Measurements from ENCODE around the gene CCDC110. TPM values are rescaled to one million over a fixed set of nuclear protein-coding genes. Genes with fewer than 3 reads are reported as not detected.

The CCDC110 gene
- total RNA-seq, 2 donors from 2014 or later, result 0.09 to 1.2 TPM

DNA sequence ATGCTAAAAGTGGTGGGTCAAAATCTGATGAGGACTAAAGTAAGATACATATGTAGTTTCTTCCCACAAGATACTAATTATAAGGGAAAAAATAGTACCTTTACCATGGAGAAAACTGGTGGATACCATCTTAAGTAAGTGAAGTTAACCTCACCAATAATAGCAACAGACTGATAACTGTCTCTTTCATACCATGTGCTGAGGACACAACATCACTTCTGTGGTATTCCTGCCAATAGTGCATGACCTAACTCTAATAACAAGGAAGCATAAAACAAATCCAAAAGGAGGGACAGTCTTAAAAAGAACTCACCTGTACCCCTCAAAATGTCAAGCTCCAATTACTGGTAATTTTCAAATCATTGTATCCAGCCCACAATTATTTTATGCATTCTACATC, 54.6 kb downstream of the CCDC110 start:
- H3K4me3 Mint-ChIP-seq, result no peak overlapping the region
- peaks cover 7% of the 10 kb centered on the region for H3K4me1 Mint-ChIP-seq
- H3K27ac Mint-ChIP-seq, result no peak overlapping the region
- no peak for ATAC-seq (replicated peaks)
- no peaks in the 10 kb centered on the region for H3K27me3 Mint-ChIP-seq
- H3K9me3 Mint-ChIP-seq, result no peaks in the 10 kb centered on the region
- peaks cover 84% of the 10 kb centered on the region for H3K36me3 Mint-ChIP-seq (ENCODE audit: low read depth)

DNA sequence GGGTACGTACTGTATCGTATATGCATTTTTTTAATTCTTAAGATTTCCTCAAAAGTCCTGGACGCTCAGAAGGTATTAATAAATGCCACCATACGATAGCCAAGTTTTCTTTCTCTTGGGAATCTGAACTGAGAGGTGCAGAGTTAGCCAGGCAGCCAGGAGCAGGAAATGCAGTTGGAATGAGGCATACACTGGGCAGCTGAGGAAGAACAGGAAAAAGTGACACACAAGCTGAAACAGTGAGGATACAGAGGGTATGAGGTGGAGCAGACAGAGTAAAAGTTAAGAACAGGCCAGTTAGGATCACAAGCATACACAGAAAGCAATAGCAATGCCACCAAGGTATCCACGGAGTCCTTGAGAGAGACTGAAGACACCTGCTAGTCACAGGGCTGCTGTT, 59.1 kb downstream of the CCDC110 start:
- Mint-ChIP-seq H3K4me1 (no peaks in the 10 kb centered on the region), H3K27ac (no peak overlapping the region), H3K9me3 (no peaks in the 10 kb centered on the region), H3K27me3 (no peaks in the 10 kb centered on the region), H3K36me3 (ENCODE audit: low read depth) (peaks cover 88% of the 10 kb centered on the region), H3K4me3 (no peak overlapping the region)
- no peak for ATAC-seq (replicated peaks)

DNA sequence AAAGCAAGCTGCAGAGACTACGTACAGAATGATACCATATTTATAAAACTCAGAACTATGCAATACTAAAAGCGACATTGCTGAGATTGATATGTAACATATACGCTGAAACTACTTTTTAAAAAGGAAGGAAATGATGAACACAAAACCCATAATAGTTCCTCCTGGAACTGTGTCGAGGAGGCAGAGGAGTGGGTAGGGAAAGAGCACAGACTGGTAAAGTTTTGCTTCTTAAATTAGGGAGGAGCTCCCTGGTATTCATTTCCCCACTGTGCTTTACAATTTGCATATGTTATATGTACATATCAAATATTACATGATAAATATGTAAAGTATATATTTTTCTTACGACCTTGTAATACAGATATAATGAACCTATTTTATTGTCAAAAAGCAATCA, 59.7 kb downstream of the CCDC110 start:
- Mint-ChIP-seq H3K4me1 (no peaks in the 10 kb centered on the region), H3K9me3 (no peaks in the 10 kb centered on the region), H3K36me3 (ENCODE audit: low read depth) (peaks cover 84% of the 10 kb centered on the region), H3K27me3 (no peaks in the 10 kb centered on the region), H3K4me3 (no peak overlapping the region), H3K27ac (no peak overlapping the region)
- no peak for ATAC-seq (replicated peaks)

DNA sequence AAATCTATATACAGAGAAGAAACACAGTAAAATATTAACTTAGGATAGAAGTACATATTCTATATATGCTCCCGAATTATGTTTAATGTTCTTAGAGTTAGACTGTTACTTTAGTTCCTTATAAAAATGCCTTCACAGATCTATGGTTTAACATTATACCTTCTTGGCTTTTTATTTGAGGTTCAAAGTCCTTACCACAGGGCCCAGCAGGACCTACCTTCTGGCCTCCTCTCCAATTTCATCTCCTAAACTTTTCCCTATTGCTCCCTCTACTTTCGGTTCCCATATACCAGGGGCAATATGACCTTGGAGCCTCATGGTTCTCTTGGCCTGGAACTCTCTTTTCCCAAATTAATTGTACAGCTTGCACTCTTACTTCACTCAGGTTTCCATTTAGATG, 63.1 kb downstream of the CCDC110 start:
- ATAC-seq (replicated peaks), result no peak
- no peaks in the 10 kb centered on the region for H3K9me3 Mint-ChIP-seq
- peaks cover 84% of the 10 kb centered on the region for H3K36me3 Mint-ChIP-seq (ENCODE audit: low read depth)
- no peaks in the 10 kb centered on the region for H3K27me3 Mint-ChIP-seq
- no peak overlapping the region for H3K27ac Mint-ChIP-seq
- peaks cover 12% of the 10 kb centered on the region for H3K4me1 Mint-ChIP-seq
- no peak overlapping the region for H3K4me3 Mint-ChIP-seq

DNA sequence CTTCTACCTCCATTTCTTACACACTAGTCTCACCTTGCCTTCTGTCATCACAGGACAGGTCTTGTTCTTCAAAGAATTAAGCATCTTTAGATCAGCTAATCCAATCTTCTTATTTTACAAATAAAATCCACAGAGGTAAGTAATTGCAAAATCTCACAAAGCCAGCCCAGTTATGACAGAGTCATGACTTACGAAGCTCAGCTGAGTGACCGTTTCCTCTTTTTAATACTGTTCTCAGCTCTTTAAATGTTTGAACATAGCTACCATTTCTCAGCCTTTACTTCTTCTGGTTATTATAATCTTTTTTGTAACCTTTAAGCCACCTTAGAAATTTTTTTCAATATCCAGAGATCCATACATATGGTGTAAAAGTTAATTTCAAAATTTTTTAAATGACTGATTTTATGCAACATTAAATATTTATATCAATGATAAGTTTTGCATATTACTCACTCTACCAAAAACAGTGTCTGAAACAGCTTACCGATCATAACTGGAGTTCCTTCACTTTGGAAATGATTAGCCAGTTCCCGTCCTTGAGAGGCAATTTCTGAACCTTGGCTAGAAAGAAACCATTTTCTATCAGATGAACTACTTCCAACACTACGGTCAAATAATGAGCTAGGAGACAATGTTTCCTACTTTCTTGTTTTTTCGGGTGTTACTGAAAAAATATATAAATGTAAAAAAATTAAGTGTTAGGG, 66.1 kb downstream of the CCDC110 start:
- Mint-ChIP-seq H3K27me3 (no peaks in the 10 kb centered on the region), H3K4me1 (peaks cover 19% of the 10 kb centered on the region), H3K36me3 (ENCODE audit: low read depth) (peaks cover 89% of the 10 kb centered on the region), H3K9me3 (no peaks in the 10 kb centered on the region), H3K4me3 (no peak overlapping the region), H3K27ac (peak overlapping the region; percentile 52)
- peak; percentile 62 for ATAC-seq (replicated peaks)

- no peak for ATAC-seq (replicated peaks)
Measured at GRCh38 chr4:185404031-185404430, 67.5 kb downstream of the CCDC110 start.

DNA sequence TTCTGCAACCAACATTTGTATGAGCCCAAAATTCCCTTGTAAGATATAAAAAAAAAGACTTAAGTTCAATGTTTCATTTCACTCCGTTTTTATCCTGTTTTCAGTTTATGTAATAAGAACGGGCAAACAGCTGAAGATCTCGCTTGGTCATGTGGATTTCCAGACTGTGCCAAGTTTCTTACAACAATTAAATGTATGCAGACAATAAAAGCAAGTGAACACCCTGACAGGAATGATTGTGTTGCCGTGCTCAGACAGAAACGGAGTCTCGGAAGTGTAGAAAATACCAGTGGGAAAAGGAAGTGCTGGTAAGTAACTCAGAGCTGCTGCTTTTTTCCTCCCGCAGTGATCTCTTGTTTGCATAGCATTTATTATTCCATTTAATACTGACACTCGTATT, 72.1 kb downstream of the CCDC110 start:
- H3K36me3 Mint-ChIP-seq (ENCODE audit: low read depth), result peaks cover 84% of the 10 kb centered on the region
- H3K9me3 Mint-ChIP-seq, result no peaks in the 10 kb centered on the region
- peaks cover 26% of the 10 kb centered on the region for H3K4me1 Mint-ChIP-seq
- H3K27ac Mint-ChIP-seq, result peak overlapping the region; percentile 81
- no peak for ATAC-seq (replicated peaks)
- no peaks in the 10 kb centered on the region for H3K27me3 Mint-ChIP-seq
- H3K4me3 Mint-ChIP-seq, result peak overlapping the region; percentile 93

More at GRCh38 chr4:185404031-185404430, 67.5 kb downstream of the CCDC110 start:
- H3K9me3 Mint-ChIP-seq, result no peaks in the 10 kb centered on the region
- H3K27ac Mint-ChIP-seq, result no peak overlapping the region
- peaks cover 24% of the 10 kb centered on the region for H3K4me1 Mint-ChIP-seq
- H3K27me3 Mint-ChIP-seq, result no peaks in the 10 kb centered on the region
- H3K4me3 Mint-ChIP-seq, result no peak overlapping the region
- peaks cover 94% of the 10 kb centered on the region for H3K36me3 Mint-ChIP-seq (ENCODE audit: low read depth)

- ATAC-seq (replicated peaks), result no peak
- Mint-ChIP-seq H3K27ac (peak overlapping the region; percentile 81), H3K4me3 (peak overlapping the region; percentile 93), H3K4me1 (peaks cover 31% of the 10 kb centered on the region), H3K36me3 (ENCODE audit: low read depth) (peaks cover 80% of the 10 kb centered on the region), H3K27me3 (no peaks in the 10 kb centered on the region), H3K9me3 (no peaks in the 10 kb centered on the region)
Measured at GRCh38 chr4:185398618-185399017, 72.9 kb downstream of the CCDC110 start.

DNA sequence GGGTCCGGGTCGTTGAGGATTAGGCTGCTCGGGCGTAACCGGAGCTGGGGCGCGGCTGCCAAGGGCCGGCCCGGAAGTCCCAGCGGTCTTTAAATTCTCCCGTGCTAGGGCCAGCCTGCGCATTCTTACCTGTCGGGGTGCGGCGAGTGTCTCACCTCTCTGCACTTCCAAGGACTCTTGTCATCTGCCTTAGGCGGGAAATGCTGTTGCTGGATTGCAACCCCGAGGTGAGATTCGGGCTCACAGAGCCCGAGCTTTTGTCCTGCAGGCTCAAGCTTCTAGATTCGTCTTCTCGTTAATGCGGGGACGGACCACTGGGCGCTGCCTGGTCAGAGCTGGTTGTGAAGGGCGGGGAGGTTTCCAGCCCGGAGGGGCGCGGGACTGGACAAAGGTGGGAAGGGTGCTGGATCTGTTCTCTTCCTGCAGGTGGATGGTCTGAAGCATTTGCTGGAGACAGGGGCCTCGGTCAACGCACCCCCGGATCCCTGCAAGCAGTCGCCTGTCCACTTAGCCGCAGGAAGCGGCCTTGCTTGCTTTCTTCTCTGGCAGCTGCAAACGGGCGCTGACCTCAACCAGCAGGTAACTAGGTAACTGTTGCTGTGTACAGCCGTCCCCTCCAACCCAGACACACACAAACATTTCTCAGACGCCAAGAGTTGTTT, 74.7 kb downstream of the CCDC110 start, which contains the start of gene ANKRD37:
ANKRD37 (plus strand) TSS at position 118 of the 662 bp plus-strand sequence; CDS start at position 201, 83 bp downstream.
- Mint-ChIP-seq H3K36me3 (ENCODE audit: low read depth) (peaks cover 63% of the 10 kb centered on the region), H3K4me3 (peak within 1 kb of the TSS; percentile 93), H3K9me3 (no peaks in the 10 kb centered on the region), H3K27ac (peak within 1 kb of the TSS; percentile 85), H3K27me3 (no peaks in the 10 kb centered on the region), H3K4me1 (peaks cover 31% of the 10 kb centered on the region)
- no peak for ATAC-seq (replicated peaks)

GRCh38 chr4:185395956-185396723, 75.4 kb downstream of the CCDC110 start:
- Mint-ChIP-seq H3K27me3 (no peaks in the 10 kb centered on the region), H3K27ac (peak overlapping the region; percentile 85), H3K4me1 (peaks cover 29% of the 10 kb centered on the region), H3K9me3 (no peaks in the 10 kb centered on the region), H3K4me3 (peak overlapping the region; percentile 93), H3K36me3 (ENCODE audit: low read depth) (peaks cover 56% of the 10 kb centered on the region)
- ATAC-seq (replicated peaks), result peak; percentile 82

GRCh38 chr4:185395238-185395955, 76.1 kb downstream of the CCDC110 start, which contains the start of gene LRP2BP:
Gene LRP2BP, minus strand, starts transcription at chr4:185395924. Its CDS starts 17,738 bp downstream, at chr4:185378186.
- peaks cover 49% of the 10 kb centered on the region for H3K36me3 Mint-ChIP-seq (ENCODE audit: low read depth)
- no peak for ATAC-seq (replicated peaks)
- H3K27ac Mint-ChIP-seq, result peak within 1 kb of the TSS; percentile 85
- peaks cover 24% of the 10 kb centered on the region for H3K4me1 Mint-ChIP-seq
- peak within 1 kb of the TSS; percentile 93 for H3K4me3 Mint-ChIP-seq
- H3K27me3 Mint-ChIP-seq, result no peaks in the 10 kb centered on the region
- H3K9me3 Mint-ChIP-seq, result no peaks in the 10 kb centered on the region

All from activated T-helper 17 cell treated with anti-CD3 and anti-CD28 coated beads, Interleukin-2, amount 50 U/mL, for 72 hours (primary cell).